ENCODE data around the gene LRP2.
A peak's percentile ranks its signal among the peaks of the same experiment; 100 is the strongest.

Gene LRP2

DNA sequence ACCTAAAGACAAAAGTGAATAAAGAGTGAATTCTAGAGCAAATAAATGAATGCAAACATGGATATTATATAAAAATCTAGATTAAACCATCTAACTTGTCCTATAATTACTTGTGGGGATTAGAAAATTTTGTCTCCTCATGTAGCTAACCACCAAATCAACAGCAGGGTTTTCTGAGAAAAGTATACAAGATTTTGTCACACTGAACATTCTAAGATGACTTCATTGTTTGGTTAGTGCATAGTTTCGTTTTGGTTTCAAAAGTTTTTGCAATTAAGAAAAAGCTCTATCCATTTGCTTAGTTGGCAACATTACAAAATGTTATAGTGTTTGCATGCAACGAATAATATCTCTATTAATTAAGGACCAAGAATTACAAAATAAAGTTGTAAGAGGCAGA is 125.0 kb downstream of the LRP2 start:
- no peak for DNase-seq

DNA sequence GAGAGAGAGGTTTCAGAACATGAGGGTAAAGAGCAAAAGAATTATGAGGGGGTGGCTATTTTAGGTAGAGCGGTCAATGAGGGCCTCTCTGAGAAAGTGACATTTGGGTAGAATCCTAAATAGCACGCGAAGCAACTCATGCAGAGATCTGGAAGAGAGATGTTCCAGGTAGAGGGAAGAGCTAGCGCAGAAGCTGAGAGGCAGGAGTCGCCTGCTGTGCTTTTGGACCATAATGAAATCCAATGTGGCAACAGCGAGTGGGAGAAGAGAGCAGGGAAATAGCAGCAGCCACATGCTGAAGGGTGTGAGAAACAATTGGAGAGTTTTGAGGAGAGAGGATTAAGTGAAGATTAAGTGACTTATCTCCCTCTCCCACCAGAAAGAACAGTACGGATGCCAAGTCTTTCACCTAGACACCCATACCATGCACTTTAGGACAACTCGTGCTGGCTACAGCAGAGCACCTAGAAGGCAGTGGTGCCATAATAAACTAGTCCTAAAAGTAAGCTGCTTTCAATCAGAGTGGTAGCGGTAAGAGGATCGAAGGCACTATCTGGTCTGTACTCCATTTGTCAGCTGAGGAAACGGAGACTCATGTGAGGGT is 129.7 kb downstream of the LRP2 start:
- peak; percentile 10 for DNase-seq

DNA sequence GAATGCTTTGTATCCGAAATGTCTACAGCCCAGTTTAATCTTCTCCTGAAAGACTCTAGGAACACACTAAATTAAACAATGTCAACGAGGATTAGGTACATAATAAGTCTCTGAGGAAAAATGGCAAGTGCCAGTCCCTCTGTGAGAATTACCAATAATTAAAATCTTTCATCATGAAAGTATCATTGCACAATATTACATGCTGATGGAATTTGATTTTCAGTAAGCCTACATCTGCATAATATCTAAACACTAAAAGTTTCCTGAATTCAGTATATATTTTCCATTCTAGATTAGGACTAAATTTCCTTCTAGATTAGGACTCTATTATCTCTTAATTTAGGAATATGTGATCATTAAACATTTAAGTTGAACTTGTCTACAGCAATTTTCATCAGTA is 132.1 kb downstream of the LRP2 start:
- DNase-seq, result no peak

DNA sequence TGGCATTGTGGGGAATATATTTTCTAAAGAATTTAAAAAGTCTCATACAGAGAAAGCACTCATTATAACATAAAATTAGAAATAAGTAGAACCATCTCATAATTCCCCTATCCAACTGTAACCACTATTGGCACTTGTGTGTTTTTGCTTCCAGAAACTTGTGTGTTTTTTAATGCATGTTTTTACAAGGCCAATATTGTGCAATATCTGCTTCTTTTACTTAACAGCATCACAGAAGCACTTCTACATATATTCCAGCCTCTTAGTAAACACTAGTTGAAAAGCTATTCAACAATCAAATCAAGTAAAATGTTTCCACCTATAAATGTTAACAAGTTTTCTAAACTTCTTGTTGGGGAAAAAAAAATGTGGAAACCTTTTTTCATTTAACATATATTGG is 132.7 kb downstream of the LRP2 start:
- no peak for DNase-seq

DNA sequence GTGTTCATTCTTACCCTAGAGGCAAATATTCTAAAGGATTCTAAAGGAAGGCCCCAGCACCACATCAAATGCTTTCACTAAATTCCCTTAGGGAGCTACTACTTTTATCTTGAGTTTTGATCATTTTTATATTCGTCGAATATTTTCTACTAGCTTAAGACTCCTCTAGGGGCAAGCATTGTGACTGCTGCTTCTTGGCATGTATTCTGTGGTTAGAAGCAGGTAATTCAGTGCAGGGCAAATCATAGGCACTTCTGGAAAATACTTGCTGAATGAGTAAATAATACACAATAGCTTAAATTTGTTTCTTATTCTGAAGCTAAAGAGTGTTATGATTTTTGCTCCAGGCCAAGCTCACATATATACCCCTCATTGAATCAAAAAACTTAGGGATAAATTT is 136.4 kb downstream of the LRP2 start:
- DNase-seq, result no peak

DNA sequence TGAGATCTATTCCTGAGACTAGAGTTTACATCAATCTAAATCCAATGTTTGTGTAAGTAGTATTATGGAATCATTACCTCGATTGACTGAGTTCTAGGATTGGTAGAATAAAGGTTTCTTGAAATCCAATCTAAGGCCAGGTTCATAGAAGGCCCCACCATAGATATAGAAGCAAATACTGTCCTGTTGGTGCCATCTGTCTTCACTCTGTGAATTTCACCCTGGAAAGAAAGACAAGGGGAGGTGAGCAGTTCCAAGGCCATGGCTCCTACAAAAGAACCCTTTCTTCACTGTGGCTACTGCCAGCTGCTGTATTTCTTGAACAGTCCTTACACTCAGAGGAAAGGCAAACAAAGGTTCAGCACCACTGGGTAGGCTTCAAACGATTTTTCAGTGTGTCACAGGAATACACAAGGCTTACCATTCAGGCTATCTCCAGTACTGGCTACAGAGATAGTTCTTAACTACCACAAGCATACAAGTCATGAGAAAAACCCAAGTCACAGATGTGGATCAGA is 137.0 kb downstream of the LRP2 start:
- DNase-seq, result no peak

DNA sequence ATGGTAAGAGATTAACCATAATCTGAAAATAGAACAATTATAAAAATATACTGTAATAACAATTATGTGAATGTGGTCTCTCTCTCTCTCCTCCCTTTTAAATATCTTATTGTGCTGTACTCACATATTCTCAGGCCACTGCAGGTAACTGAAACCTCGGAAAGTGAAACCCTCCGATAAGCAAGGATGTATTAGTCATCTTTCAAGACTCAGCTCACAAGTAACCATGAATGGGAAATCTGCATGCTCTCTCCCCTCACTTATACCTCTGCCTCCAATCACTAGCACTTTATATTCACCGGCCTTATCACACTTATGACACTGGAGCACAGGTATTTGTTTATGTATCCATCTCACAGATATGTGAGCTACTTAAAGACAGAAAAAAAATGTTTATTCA is 139.7 kb downstream of the LRP2 start:
- DNase-seq, result no peak

DNA sequence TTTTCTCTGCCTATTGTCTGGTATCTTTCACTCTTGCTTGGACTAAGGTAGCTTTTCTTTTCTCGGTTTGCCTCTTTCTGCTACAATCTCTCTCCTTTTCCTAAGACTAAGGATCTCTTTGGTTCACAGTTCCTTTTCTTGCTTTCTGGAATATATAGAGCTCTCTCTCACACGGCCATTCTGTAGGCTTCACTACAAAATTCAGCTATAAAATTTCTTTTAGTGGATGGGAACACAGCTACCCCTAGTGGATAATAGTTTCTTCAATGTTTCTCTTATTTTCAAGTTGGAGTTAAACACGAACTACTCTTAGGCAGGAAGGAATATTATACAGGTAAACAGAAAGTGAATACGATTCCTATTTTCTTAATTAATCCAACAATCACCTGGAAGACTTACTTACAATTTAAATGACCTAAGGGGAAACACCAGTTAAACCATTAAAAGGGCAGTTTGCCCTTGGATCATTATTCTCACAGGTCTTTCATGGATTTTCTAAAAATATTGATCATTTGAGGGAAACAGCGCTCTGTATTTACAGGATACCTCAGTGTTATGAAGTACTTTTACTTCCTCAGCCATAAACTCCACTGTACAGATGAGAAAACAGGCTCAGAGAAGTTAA is 140.5 kb downstream of the LRP2 start:
- DNase-seq, result peak; percentile 67

DNA sequence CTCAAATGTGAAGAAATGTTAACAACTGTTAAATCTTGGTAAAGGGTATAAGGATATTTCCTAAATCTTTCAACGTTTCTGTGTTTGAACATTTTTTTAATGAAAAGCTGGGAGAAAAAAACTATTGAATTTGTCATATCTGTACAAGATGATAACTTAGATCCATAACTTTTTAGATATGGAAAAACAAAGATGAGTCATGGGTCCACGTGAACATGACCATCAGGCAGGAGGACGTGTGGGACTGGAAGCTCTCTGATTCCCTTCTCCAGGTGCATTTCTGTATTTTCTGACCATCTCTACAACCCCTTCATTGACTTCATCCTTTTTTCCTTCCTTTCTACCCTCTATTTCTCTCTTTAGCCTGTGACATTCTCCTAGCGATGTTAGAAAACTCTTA is 151.4 kb downstream of the LRP2 start:
- DNase-seq, result no peak

DNA sequence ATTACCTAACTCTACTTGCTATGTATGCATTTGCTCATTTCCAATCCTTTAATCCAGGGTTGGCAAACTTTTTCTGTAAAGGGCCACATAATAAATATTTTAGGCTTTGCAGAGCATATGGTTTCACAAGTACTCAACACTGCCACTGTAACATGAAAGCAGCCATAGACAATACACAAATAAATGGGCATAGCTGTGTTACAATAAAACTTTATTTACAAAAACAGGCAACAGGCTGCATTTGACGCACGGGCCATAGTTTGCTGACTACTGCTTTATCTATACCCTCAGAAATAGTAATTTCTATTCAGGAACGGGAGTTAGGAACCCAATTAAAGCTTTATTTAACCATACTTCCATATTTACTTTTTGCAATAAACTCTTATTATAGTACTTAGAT is 154.3 kb downstream of the LRP2 start:
- DNase-seq, result no peak

DNA sequence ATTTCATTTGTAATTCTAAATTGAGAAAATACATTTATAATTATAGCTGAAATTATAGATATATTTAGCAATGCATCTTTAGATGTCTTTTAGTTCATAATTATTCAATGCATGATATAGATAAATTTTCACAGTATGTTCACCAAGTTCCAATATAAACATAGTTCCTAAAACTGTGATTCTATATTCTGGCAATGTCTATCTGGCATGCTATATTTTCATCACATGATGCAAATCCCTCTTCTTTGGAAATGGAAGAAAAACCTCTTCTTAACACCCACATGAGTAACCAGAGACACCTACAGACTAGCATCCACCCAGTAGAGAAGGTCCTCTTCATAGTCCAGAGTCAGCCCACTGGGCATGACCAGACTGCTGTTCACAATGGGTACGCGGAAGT is 157.2 kb downstream of the LRP2 start:
- no peak for DNase-seq

DNA sequence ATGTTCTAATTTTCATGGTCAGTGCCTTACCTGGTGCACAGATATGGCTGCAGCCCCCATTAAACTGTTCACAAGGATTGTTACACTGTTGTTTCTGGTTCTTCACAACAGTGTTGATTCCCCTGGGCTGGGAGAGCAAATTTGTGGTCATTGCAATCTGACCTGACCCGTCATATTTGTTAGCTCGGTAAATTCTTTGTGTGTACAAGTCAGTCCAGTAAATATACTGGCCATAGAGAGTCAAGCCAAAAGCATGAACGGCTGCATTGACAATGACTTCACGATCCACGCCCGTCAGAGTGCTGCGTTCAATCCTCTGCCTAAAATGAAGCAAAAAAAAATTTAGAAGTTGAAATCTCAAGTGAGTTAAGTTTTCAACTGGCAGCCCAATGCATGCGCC is 158.4 kb downstream of the LRP2 start:
- no peak for DNase-seq

DNA sequence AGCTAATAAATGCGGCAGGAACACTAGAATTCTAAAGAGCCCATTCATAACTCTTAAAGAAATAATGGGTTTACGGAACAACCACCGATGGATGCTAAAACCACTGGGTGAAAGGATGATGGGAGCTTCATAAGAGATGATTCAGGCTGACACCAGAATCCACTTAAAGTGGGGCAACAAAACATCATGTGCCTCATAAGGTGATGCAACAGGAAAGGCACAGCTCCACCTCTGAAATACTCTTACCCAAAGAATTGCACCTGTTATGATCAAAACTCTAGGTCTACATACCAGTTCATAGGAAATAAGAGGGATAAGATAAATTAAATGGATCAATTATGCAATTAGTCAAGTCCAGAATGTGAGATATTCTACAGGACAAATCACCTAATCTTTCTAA is 161.6 kb downstream of the LRP2 start:
- DNase-seq, result no peak

DNA sequence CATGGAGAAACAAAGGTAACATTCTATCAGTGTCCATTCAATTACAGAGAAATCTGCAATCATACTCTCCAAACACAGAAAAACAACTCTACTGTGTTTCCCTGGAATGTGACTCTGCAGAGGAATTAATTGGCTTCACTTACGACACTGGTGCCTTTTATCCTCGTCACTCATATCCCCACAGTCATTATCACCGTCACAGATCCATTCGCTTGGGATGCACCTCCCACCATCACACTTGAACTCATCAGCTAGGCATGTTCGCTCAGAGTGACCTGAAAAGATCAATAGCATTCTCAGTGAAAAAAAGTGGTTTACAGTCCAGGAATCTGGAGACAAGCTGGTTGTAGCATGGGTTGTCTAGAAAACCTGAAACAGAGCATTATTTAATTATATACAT is 168.7 kb downstream of the LRP2 start:
- DNase-seq, result peak; percentile 30

DNA sequence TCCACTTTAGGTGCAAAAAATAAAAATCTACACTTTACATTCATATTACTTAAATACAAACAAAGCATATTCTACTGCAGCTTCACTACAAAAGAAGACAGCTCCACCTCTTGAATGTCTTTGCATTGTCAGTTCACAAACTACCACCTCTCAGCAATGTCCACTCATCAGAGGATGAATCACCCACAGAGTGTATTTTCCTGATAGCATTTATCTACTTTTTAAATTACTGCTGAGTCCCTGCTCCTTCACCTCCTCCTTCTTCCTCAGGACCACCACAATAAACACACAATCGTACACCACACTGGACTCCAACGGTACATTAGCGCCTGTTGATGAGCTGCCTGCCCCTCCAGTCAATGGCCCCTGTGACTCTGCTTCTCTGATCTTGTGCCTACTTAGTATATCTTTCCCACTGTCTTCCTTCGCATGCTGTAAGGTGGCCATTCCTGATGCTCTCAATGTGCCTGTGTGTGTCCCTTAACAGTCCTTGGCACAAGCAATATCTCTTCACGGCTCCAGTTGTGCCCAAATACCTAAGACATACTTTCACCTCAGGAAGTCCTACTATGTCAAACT is 172.0 kb downstream of the LRP2 start:
- DNase-seq, result no peak

DNA sequence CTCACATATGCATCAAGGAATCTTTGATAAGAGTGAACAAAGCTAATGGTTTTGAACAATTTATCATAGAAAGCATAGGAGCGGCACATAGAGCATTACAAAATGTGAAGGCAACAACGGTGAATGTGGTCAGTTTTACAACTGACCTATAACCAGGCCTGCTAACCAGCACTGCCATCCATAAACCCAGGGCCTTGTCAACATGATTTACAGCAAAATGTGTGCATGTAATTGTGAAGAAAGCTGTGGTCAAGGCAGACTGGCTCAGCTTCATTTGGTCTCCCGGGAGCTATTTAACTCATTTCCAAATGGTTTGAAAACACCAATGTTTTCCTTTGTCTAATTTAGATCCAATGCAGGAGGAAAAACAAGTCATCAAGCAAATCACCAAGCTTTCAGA is 173.2 kb downstream of the LRP2 start:
- DNase-seq, result no peak

DNA sequence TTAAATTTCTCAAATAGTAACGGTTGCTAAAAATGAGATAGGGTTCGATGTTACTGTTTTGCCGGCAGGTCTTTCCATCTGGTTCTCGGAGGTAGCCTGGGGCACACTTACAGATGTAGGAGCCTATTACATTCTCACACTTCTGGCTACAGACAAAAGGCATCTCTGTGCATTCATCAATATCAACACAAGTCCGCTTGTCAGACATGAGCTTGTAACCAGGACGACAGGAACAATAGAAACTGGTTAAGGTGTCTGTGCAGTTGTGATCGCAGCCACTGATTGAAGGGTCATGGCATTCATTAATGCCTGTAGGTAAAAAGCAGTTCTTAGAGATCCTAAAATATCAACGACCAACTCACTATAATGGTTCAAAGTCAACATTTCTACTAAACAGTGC is 176.6 kb downstream of the LRP2 start:
- DNase-seq, result peak; percentile 71

DNA sequence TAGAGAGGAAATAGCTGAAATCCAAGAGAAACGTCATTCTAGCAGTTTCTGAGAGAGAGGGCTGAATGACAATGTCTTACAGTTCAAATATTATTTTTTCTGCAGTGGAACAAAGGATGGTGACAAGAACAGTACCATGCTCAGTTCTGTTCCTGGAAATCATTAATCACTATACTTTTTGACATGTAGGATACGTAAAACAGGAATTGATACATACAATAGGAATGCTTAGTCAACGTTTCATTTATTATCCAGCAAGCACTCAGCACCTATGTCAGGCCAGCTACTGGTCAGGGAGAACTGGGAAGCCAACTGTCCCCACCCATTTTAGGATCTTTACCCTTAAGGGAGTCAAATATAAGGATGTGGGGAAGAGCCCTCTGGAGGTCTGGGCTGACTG is 178.3 kb downstream of the LRP2 start:
- DNase-seq, result no peak

DNA sequence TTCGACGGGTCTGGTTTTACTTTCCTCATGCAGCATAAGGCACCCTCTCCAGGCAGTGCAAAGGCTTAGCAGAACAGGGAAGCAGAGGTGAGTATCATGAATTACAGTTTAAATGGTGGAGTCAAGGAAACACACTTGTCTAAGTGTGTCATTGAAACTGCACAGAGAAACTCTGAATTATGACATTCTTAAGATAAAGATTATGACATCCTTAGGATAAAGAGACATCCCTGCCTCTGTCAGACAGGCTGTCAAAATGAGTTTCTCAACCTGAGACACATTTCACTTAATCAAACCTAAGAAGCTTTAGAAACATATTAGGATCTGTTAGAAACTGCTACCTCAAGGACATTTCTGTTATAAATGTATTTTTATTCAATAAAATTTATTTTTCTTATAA is 179.8 kb downstream of the LRP2 start:
- no peak for DNase-seq

DNA sequence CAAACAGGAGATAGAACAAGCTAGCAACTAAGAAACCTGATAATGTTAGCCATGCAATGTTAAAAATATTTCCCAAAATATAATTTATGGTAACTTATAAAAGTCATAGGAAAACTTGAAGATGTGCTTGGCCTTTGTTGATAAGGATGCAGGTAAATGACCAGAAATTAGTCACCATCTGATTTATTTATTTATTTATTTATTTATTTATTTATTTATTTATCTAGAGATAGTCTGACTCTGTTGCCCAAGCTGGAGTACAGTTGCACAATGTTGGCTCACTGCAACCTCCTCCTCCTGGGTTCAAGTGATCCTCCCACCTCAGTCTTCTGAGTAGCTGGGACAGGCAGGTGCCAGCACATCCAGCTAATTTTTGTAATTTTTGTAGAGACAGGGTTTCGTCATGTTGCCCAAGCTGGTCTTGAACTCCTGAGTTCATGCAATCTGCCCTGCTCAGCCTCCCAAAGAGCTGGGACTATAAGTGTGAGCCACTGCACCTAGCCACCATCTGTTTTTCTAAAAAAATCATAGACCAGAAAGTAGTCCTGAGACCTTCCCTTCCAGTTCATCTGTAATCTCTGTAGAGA is 183.4 kb downstream of the LRP2 start:
- DNase-seq, result no peak

DNA sequence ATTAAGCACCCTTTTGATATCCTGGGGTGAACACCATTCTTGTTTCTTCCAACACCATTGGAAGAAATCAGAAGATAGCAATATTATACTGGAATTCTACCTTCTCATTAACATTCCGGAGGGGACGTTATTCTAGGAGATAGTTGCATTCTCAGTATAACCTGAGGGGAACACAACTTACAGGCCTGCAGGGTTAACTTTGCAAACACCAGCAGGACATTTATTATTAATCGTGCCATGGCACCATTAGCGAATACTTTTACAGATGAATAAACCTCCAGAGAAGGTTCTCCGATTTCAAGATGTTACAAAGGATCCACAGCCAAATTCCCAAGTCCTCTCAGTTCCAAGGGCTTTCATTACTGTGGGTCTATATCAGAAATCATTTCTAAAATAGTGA is 184.0 kb downstream of the LRP2 start:
- peak; percentile 44 for DNase-seq

DNA sequence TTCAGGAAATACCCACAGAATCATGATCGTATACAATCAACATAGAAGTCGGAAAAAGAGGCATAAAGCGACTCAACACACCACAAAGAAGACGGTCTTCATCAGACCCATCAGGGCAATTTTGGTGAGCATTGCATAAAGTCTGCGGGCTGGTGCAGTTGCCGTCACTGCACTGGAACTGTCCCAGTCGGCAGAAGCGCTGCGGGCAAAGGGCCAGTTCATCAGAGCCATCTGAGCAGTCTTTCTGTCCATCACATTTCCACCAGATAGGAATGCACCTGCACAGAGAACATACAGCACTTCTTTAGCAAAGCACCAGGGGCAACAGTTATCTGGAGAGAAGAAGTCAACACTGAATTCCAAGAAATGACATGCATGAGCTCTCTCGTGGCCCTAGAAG is 187.2 kb downstream of the LRP2 start:
- no peak for DNase-seq

DNA sequence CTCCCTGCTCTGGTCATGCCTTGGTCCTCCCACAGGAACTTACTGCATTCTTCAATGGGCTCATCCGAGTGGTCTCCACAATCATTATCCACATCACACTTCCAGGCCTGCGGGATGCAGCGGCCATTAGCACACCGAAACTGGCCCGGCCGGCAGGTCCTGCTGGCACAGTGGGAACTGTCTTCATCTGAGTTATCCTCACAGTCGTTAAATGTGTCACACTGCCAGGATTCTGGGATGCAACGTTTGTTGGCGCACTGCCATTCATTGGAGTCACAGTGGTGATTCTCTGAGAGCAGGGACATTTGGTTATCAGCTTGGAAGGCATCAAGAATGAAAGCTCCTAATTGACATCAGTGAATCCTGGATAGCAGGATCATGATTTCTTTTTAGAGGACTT is 188.5 kb downstream of the LRP2 start:
- no peak for DNase-seq

DNA sequence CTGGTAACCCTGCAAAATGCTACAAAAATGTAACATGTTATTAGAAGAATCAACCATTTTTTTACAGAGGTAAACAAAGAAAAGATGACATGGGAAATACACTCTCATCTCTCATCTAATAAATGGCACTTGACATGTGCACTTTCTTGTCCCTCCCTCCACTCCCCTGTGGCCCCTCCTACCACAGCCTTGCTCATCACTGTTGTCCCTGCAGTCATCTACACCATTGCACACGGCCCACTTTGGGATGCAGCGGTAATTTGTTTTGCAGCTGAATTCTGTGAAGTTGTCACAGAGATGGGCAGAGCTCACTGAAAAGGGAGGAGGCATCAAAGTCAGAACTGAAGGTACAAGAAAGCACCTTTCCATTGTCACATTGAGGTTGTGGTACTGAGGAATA is 189.4 kb downstream of the LRP2 start:
- DNase-seq, result peak; percentile 52

Data from eye (tissue), 1 donor.